OCI-LY1 (cell line): ENCODE results near the gene SNX32.
"Not testable (repeated sequence)": the region's sequence is repeated elsewhere in the genome, so short reads cannot be mapped to it uniquely, and the experiment has no call there.

ENCODE experiments used
- H2AFZ ChIP-seq: fragments of 200-600 bp; sonication (generic), shearing (Covaris generic); 2 replicates; pipeline ENCODE4 v1.6.0; 2014; ENCODE audit warnings: antibody characterized with exemption, mild to moderate bottlenecking, low read length
- H3F3A ChIP-seq: fragments of 200-600 bp; sonication (generic), shearing (Covaris generic); 2 replicates; pipeline ENCODE4 v1.6.0; 2014; ENCODE audit warnings: mild to moderate bottlenecking, antibody characterized with exemption, low read length, moderate library complexity; ENCODE audit not compliant: insufficient read depth
- H3K27ac ChIP-seq: fragments of 200-600 bp; sonication (generic); 2 replicates; pipeline ENCODE4 v1.5.1; 2014; ENCODE audit warnings: low read length, mixed run types, mild to moderate bottlenecking, low read depth; ENCODE audit not compliant: poor library complexity, severe bottlenecking
- H3K27me3 ChIP-seq: fragments of 200-600 bp; sonication (generic); 2 replicates; pipeline ENCODE4 v1.6.0; 2014; ENCODE audit warnings: antibody characterized with exemption, mild to moderate bottlenecking, low read length, moderate library complexity; ENCODE audit not compliant: insufficient read depth
- H3K36me3 ChIP-seq: fragments of 200-600 bp; sonication (generic); 2 replicates; pipeline ENCODE4 v1.6.1; 2014; ENCODE audit warnings: mild to moderate bottlenecking, antibody characterized with exemption, low read length, moderate library complexity, mixed read lengths; ENCODE audit not compliant: insufficient read depth
- H3K4me1 ChIP-seq: fragments of 200-600 bp; sonication (generic); 2 replicates; pipeline ENCODE4 v1.5.1; 2014; ENCODE audit warnings: mild to moderate bottlenecking, low read length, moderate library complexity; ENCODE audit not compliant: insufficient read depth, severe bottlenecking
- H3K4me2 ChIP-seq: fragments of 200-600 bp; sonication (generic), shearing (Covaris generic); 2 replicates; pipeline ENCODE4 v1.6.1; 2014; ENCODE audit warnings: low read length
- H3K4me3 ChIP-seq: fragments of 200-600 bp; sonication (generic); 2 replicates; pipeline ENCODE4 v1.5.1; 2014; ENCODE audit warnings: low read length, low read depth, mild to moderate bottlenecking, mixed read lengths; ENCODE audit not compliant: poor library complexity, severe bottlenecking
- H3K79me2 ChIP-seq: fragments of 200-600 bp; shearing (Covaris generic); 2 replicates; pipeline ENCODE4 v1.6.1; 2016; ENCODE audit warnings: mixed run types, low read length, mixed read lengths; ENCODE audit not compliant: insufficient read depth
- H3K9ac ChIP-seq: fragments of 200-600 bp; sonication (generic), shearing (Covaris generic); 2 replicates; pipeline ENCODE4 v1.6.1; 2014; ENCODE audit warnings: mild to moderate bottlenecking, low read length, mixed read lengths
- H3K9me2 ChIP-seq: fragments of 200-600 bp; sonication (generic), shearing (Covaris generic); 2 replicates; pipeline ENCODE4 v1.6.1; 2014; ENCODE audit warnings: low read depth, mild to moderate bottlenecking, low read length, mixed read lengths
- H3K9me3 ChIP-seq: fragments of 200-600 bp; shearing (Covaris generic); 2 replicates; pipeline ENCODE4 v1.6.1; 2014; ENCODE audit warnings: low read length, mixed read lengths
- H4K20me1 ChIP-seq: fragments of 200-600 bp; sonication (generic), shearing (Covaris generic); 2 replicates; pipeline ENCODE4 v1.6.0; 2016; ENCODE audit warnings: mild to moderate bottlenecking, low read length; ENCODE audit not compliant: insufficient read depth
- EZH2 ChIP-seq: fragments of 200-600 bp; sonication (generic), shearing (Covaris generic); IDR thresholded peaks from 2 replicates; pipeline ENCODE4 v1.8.0; 2017; ENCODE audit warnings: borderline replicate concordance, mixed run types, mild to moderate bottlenecking, antibody characterized with exemption, low read length, moderate library complexity, mixed read lengths
- TF ChIP-seq, protein P1 (sequence below): fragments of 200-600 bp; sonication (generic), shearing (Covaris generic); IDR thresholded peaks from 2 replicates; pipeline ENCODE4 v1.5.1; 2017; ENCODE audit warnings: mild to moderate bottlenecking, antibody characterized with exemption, low read length, moderate library complexity, mixed read lengths

The SNX32 gene

DNA sequence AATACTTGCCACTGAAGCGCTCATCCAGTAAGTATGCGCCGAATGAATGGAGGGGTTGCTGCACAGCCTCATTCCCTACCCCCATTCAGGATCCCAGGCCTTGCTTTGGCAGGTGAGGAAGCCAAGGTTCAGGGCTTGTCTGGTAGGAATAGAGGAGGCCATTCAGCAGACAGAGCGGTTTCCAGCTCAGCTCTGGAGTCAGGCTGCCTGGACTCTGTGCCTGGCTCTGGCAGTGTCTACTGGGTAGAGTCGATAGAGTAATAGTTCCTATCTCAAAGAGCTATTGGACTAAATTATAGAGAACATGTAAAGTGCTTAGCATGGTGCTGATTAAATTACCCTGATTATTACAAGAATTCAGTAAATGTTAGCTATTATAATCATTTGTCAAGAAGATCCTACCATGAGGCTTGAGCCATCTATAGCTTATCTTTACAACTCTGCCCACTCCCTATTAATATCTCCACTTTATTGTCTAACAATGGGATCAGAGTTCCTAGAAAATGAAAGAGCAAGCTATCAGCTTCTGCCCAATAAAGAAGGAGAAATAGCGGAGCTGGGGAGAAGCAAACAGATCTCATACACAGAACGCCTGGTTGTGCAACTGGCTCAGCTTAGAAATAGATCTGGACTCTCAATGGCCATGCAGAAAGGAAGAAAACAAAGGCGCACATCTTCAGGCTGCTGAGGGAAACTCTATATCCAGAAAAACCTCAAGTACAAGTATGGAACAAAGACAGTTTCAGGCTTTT lies 6.6 kb upstream of the SNX32 start:
- Histone ChIP-seq H3K9ac (no peak overlapping the region), H4K20me1 (no peaks in the 10 kb centered on the region), H3K9me3 (no peaks in the 10 kb centered on the region), H3K79me2 (no peaks in the 10 kb centered on the region), H2AFZ (no peak overlapping the region), H3K4me3 (no peak overlapping the region), H3K36me3 (no peaks in the 10 kb centered on the region), H3K4me2 (no peak overlapping the region), H3K9me2 (no peaks in the 10 kb centered on the region), H3K27ac (no peak overlapping the region), H3F3A (no peaks in the 10 kb centered on the region), H3K4me1 (no peaks in the 10 kb centered on the region), H3K27me3 (0 out of 2 replicates have a peak, but pooled peaks cover 4% of the 10 kb centered on the region)
- TF ChIP-seq EZH2: no peak
- TF ChIP-seq, protein P1, sequence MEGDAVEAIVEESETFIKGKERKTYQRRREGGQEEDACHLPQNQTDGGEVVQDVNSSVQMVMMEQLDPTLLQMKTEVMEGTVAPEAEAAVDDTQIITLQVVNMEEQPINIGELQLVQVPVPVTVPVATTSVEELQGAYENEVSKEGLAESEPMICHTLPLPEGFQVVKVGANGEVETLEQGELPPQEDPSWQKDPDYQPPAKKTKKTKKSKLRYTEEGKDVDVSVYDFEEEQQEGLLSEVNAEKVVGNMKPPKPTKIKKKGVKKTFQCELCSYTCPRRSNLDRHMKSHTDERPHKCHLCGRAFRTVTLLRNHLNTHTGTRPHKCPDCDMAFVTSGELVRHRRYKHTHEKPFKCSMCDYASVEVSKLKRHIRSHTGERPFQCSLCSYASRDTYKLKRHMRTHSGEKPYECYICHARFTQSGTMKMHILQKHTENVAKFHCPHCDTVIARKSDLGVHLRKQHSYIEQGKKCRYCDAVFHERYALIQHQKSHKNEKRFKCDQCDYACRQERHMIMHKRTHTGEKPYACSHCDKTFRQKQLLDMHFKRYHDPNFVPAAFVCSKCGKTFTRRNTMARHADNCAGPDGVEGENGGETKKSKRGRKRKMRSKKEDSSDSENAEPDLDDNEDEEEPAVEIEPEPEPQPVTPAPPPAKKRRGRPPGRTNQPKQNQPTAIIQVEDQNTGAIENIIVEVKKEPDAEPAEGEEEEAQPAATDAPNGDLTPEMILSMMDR: no peak

- no peak overlapping the region for H2AFZ ChIP-seq
- no peaks in the 10 kb centered on the region for H3K79me2 ChIP-seq
- no peak overlapping the region for H3K9ac ChIP-seq
- H4K20me1 ChIP-seq: no peaks in the 10 kb centered on the region
- no peak overlapping the region for H3K4me3 ChIP-seq
- no peaks in the 10 kb centered on the region for H3K9me3 ChIP-seq
- no peaks in the 10 kb centered on the region for H3K4me1 ChIP-seq
- H3K9me2 ChIP-seq: no peaks in the 10 kb centered on the region
- no peak overlapping the region for H3K27ac ChIP-seq
- H3F3A ChIP-seq: no peaks in the 10 kb centered on the region
- no peaks in the 10 kb centered on the region for H3K36me3 ChIP-seq
- H3K4me2 ChIP-seq: no peak overlapping the region
- TF ChIP-seq, protein P1: no peak
- no peak for TF ChIP-seq EZH2
- no peaks in the 10 kb centered on the region for H3K27me3 ChIP-seq
Measured at GRCh38 chr11:65829459-65829858, 4.3 kb upstream of the SNX32 start.

DNA sequence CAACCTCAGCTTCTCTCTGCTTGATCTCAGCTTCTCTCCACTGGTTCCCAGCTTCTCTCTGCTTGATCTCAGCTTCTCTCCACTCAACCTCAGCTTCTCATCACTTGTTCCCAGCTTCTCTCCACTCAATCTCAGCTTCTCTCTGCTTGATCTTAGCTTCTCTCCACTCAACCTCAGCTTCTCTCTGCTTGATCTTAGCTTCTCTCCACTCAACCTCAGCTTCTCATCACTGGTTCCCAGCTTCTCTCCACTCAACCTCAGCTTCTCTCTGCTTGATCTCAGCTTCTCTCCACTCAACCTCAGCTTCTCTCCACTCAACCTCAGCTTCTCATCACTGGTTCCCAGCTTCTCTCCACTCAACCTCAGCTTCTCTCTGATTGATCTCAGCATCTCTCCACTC lies 1.5 kb upstream of the SNX32 start:
- H3K4me2 ChIP-seq, H3K27ac ChIP-seq, H3K9ac ChIP-seq: not testable (repeated sequence)

GRCh38 chr11:65834202-65834601 lies 439 bp downstream of the SNX32 start:
- no peaks in the 10 kb centered on the region for H3K27me3 ChIP-seq
- no peak overlapping the region for H3K4me2 ChIP-seq
- H4K20me1 ChIP-seq: no peaks in the 10 kb centered on the region
- H3K27ac ChIP-seq: no peak overlapping the region
- no peaks in the 10 kb centered on the region for H3F3A ChIP-seq
- no peaks in the 10 kb centered on the region for H3K79me2 ChIP-seq
- no peaks in the 10 kb centered on the region for H3K9me2 ChIP-seq
- H3K4me3 ChIP-seq: no peak overlapping the region
- H3K9ac ChIP-seq: no peak overlapping the region
- H3K4me1 ChIP-seq: no peaks in the 10 kb centered on the region
- no peaks in the 10 kb centered on the region for H3K36me3 ChIP-seq
- H3K9me3 ChIP-seq: peaks cover 3% of the 10 kb centered on the region; the same call in 1 of the 2 replicates
- no peak overlapping the region for H2AFZ ChIP-seq
- TF ChIP-seq EZH2: no peak
- TF ChIP-seq, protein P1: no peak

More for the DNA sequence above, 1.5 kb upstream of the SNX32 start:
- not testable (repeated sequence) for H3K27me3 ChIP-seq, H3K4me3 ChIP-seq, H3K79me2 ChIP-seq, H3K9me2 ChIP-seq, H2AFZ ChIP-seq, H3K9me3 ChIP-seq, H4K20me1 ChIP-seq, H3K36me3 ChIP-seq, H3F3A ChIP-seq, H3K4me1 ChIP-seq
